IgD-negative memory B cell (primary cell): ENCODE data around the gene NEGR1. TPM values are rescaled to one million over a fixed set of nuclear protein-coding genes. Genes with fewer than 3 reads are reported as not detected.

ENCODE experiments used
- H3K27ac Mint-ChIP-seq, 3 donors: one replicate each; pipeline ENCODE4 v1.8.0; 2020 to 2022; ENCODE audit warnings: mild to moderate bottlenecking in 3 of 3, mixed read lengths in 3 of 3, moderate library complexity in 1 of 3
- H3K27me3 Mint-ChIP-seq: one replicate; pipeline ENCODE4 v1.8.0; 2021; ENCODE audit warnings: mixed read lengths
- H3K36me3 Mint-ChIP-seq: one replicate; pipeline ENCODE4 v1.8.0; 2020; ENCODE audit warnings: mild to moderate bottlenecking, mixed read lengths
- H3K4me1 Mint-ChIP-seq, 3 donors: one replicate each; pipeline ENCODE4 v1.8.0; 2020 to 2022; ENCODE audit warnings: mixed read lengths in 3 of 3, mild to moderate bottlenecking in 1 of 3
- H3K4me3 Mint-ChIP-seq, 4 donors: one replicate each; pipeline ENCODE4 v1.8.0; 2020 to 2022; ENCODE audit warnings: mild to moderate bottlenecking in 4 of 4, mixed read lengths in 4 of 4, moderate library complexity in 3 of 4
- H3K9me3 Mint-ChIP-seq, 3 donors: one replicate each; pipeline ENCODE4 v1.8.0; 2020 to 2021; ENCODE audit warnings: mixed read lengths in 3 of 3, mild to moderate bottlenecking in 1 of 3
- polyA plus RNA-seq: library from polyadenylated mRNA; unstranded; fragments of 300-500 nt; fragmentation: Illumina TruSeq; gene quantifications from one replicate; pipeline ENCODE4 v1.2.3, GENCODE V29; 2021

The NEGR1 gene
- polyA plus RNA-seq, 1 donor from 2014 or later: not detected

DNA sequence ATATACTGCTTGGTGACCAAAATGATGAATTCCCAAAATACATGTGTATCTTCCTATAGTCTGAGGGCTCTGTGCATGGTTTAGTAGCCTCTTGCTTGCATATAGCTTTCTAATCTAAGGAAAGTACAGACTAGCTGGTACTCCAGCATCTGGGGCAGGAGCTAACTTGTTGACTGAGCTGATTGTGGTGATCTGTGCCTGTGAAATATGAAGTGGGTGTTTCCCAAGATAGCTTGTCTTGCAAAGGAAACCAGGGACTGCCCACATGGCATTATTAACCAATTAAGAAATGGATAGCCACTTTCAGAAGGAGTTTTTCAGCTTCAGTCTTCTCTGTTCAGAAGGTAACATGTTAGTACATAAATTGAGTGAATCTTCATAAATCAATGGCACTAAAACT is 219.8 kb downstream of the NEGR1 start:
- Mint-ChIP-seq H3K4me1 (no peaks in the 10 kb centered on the region), H3K36me3 (no peaks in the 10 kb centered on the region), H3K27me3 (no peaks in the 10 kb centered on the region), H3K27ac (no peak overlapping the region), H3K9me3 (peaks cover 0 to 2% (median 0%) of the 10 kb centered on the region in 3 donors), H3K4me3 (no peak overlapping the region)

DNA sequence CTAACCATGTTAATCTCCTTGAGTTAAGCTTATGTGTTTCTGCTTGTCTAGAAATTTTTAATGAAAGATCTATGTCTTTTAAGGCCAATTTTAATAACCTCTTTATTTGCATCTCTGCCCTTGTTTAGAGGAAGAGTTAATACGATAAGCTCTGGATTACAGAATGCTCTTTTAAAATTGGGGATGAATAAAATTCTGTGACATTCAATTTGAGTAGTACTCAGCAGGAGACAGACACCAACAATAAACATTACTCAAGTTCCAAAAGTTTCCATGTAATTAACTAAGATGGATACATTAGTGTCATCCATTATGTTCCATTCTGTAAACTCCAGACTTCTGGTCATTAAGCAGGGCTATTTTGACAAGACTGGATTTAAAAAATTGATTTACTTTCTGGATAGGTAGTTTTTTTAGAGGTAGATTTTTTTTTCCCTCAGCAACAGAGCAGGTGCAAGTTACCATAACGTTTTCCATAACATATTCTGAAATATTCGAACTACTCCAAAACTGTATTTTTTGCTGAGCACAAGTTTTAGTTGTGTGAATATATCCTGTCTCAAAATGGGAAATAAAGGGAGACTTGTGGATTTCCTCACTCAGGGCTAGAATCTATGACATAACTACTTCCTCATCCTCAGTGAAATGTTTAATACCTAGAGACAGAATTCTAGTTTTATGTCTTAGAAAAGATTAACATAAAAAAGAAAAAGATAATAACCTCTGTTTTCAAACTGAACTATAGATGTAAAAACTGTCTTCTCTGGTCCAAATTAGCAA is 221.7 kb downstream of the NEGR1 start:
- H3K27ac Mint-ChIP-seq: no peak overlapping the region
- H3K4me1 Mint-ChIP-seq: no peaks in the 10 kb centered on the region
- no peaks in the 10 kb centered on the region for H3K36me3 Mint-ChIP-seq
- no peak overlapping the region for H3K4me3 Mint-ChIP-seq
- peaks cover 0 to 2% (median 0%) of the 10 kb centered on the region in 3 donors for H3K9me3 Mint-ChIP-seq
- no peaks in the 10 kb centered on the region for H3K27me3 Mint-ChIP-seq

DNA sequence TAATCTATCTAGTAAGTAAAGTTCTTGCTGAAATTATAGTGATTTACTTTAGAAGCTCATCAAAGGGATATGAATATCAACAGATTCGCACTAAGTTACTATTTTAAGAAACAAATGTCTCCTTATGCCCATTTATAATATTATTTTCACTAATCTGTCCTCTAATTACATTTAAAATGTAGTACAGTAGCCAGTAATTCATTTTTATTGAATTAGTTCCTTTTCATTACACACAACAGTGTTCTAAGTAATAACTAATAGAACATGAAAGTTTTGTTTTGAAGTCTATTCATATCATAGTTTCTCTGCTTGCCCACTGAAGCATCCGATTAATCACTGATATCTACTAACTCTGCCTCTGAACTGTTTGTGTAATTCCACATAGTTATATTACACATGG is 225.8 kb downstream of the NEGR1 start:
- no peaks in the 10 kb centered on the region for H3K36me3 Mint-ChIP-seq
- H3K4me3 Mint-ChIP-seq: no peak overlapping the region
- H3K4me1 Mint-ChIP-seq: no peaks in the 10 kb centered on the region

DNA sequence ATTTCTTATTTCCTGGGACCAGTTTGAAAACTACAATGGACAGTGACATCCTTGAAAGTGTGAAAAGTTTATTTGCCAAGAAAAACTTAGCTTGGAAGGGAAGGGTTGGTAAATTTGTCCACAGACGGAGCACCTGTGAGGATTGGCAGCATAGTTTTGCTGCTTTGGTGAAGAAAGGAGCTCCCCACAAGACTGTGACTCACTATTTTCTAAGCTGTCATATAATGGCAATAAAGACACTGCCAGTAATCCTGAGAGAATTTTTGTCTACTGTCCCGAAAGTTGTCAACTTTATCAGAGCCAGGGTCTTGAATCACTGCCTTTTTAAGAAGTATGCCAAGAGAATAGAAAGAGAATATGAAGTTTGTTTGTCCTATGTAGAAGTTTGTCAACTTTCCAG is 230.8 kb downstream of the NEGR1 start:
- no peaks in the 10 kb centered on the region for H3K36me3 Mint-ChIP-seq
- H3K4me3 Mint-ChIP-seq: no peak overlapping the region
- H3K27ac Mint-ChIP-seq: no peak overlapping the region
- peaks cover 0 to 6% (median 0%) of the 10 kb centered on the region in 3 donors for H3K9me3 Mint-ChIP-seq
- no peaks in the 10 kb centered on the region for H3K27me3 Mint-ChIP-seq
- peaks cover 0 to 2% (median 0%) of the 10 kb centered on the region in 3 donors for H3K4me1 Mint-ChIP-seq

More for the DNA sequence above, 225.8 kb downstream of the NEGR1 start:
- H3K9me3 Mint-ChIP-seq: no peaks in the 10 kb centered on the region
- no peak overlapping the region for H3K27ac Mint-ChIP-seq
- H3K27me3 Mint-ChIP-seq: no peaks in the 10 kb centered on the region

DNA sequence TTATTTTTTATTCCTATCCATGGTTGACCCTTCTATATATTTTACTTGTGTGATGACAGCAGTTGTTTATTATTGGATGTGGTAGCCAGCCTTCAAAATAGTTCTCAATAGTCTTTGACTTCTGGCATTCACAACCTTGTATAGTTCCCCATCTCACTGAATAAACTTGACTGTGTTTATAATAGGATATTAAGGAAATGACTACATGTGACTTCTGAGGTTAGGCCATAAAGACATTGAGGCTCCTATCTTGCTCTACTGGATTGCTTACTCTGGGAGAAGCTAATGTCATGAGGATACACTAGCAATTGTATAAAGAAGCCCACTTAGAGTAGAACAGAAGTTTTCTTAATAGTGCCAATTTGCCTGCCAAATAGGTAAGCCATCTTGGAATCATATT is 231.8 kb downstream of the NEGR1 start:
- H3K27me3 Mint-ChIP-seq: no peaks in the 10 kb centered on the region
- peaks cover 0 to 6% (median 0%) of the 10 kb centered on the region in 3 donors for H3K9me3 Mint-ChIP-seq
- H3K27ac Mint-ChIP-seq: no peak overlapping the region
- H3K4me1 Mint-ChIP-seq: peaks cover 0 to 2% (median 0%) of the 10 kb centered on the region in 3 donors
- no peaks in the 10 kb centered on the region for H3K36me3 Mint-ChIP-seq
- no peak overlapping the region for H3K4me3 Mint-ChIP-seq

GRCh38 chr1:72037745-72038343 is 244.5 kb downstream of the NEGR1 start:
- no peaks in the 10 kb centered on the region for H3K36me3 Mint-ChIP-seq
- no peaks in the 10 kb centered on the region for H3K27me3 Mint-ChIP-seq
- no peak overlapping the region for H3K27ac Mint-ChIP-seq
- H3K4me1 Mint-ChIP-seq: no peaks in the 10 kb centered on the region
- H3K9me3 Mint-ChIP-seq: no peaks in the 10 kb centered on the region
- H3K4me3 Mint-ChIP-seq: no peak overlapping the region

- H3K4me1 Mint-ChIP-seq: no peaks in the 10 kb centered on the region
- no peaks in the 10 kb centered on the region for H3K36me3 Mint-ChIP-seq
- peaks cover 0 to 3% (median 0%) of the 10 kb centered on the region in 3 donors for H3K9me3 Mint-ChIP-seq
These were observed 247.5 kb downstream of the NEGR1 start for GRCh38 chr1:72034827-72035226.

GRCh38 chr1:72023063-72023930 is 259.0 kb downstream of the NEGR1 start:
- Mint-ChIP-seq H3K9me3 (peaks cover 2 to 12% (median 3%) of the 10 kb centered on the region in 3 donors), H3K4me1 (no peaks in the 10 kb centered on the region), H3K27me3 (no peaks in the 10 kb centered on the region), H3K36me3 (no peaks in the 10 kb centered on the region), H3K4me3 (no peak overlapping the region), H3K27ac (no peak overlapping the region)

More at GRCh38 chr1:72034827-72035226, 247.5 kb downstream of the NEGR1 start:
- Mint-ChIP-seq H3K4me3 (no peak overlapping the region), H3K27ac (no peak overlapping the region), H3K27me3 (no peaks in the 10 kb centered on the region)

- Mint-ChIP-seq H3K9me3 (peaks cover 0 to 2% (median 0%) of the 10 kb centered on the region in 3 donors), H3K4me3 (no peak overlapping the region), H3K27ac (no peak overlapping the region), H3K27me3 (no peaks in the 10 kb centered on the region), H3K4me1 (no peaks in the 10 kb centered on the region), H3K36me3 (no peaks in the 10 kb centered on the region)
These were observed 263.8 kb downstream of the NEGR1 start for GRCh38 chr1:72018562-72018961.

- peaks cover 0 to 3% (median 0%) of the 10 kb centered on the region in 3 donors for H3K9me3 Mint-ChIP-seq
- H3K27me3 Mint-ChIP-seq: no peaks in the 10 kb centered on the region
- H3K4me3 Mint-ChIP-seq: no peak overlapping the region
- no peak overlapping the region for H3K27ac Mint-ChIP-seq
- no peaks in the 10 kb centered on the region for H3K4me1 Mint-ChIP-seq
- no peaks in the 10 kb centered on the region for H3K36me3 Mint-ChIP-seq
These were observed 267.3 kb downstream of the NEGR1 start for GRCh38 chr1:72015006-72015405.

GRCh38 chr1:72013161-72013560 is 269.2 kb downstream of the NEGR1 start:
- H3K36me3 Mint-ChIP-seq: no peaks in the 10 kb centered on the region
- H3K9me3 Mint-ChIP-seq: peaks cover 0 to 3% (median 0%) of the 10 kb centered on the region in 3 donors
- H3K4me1 Mint-ChIP-seq: no peaks in the 10 kb centered on the region

DNA sequence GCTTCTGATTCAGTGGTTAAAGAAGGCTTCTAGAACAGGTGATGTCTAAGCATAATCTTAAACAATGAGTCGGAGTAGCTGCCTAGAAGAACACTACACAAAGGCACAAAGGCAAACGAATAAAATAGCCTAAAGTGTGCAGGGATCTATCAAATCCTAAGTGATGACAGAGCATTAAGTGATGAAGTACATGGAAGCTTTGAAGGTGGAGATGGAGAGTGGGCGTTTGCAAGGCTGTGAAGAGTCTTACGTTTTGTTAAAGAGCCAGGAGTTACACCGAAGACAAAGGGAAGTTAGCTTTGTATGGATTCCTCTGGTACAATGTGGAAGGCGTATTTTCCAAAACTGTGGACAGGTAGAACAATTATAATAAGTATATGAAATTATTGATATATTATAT is 270.6 kb downstream of the NEGR1 start:
- Mint-ChIP-seq H3K4me1 (no peaks in the 10 kb centered on the region), H3K9me3 (peaks cover 0 to 3% (median 0%) of the 10 kb centered on the region in 3 donors), H3K27ac (no peak overlapping the region), H3K36me3 (no peaks in the 10 kb centered on the region), H3K4me3 (no peak overlapping the region), H3K27me3 (no peaks in the 10 kb centered on the region)

More at GRCh38 chr1:72013161-72013560, 269.2 kb downstream of the NEGR1 start:
- no peak overlapping the region for H3K4me3 Mint-ChIP-seq
- no peaks in the 10 kb centered on the region for H3K27me3 Mint-ChIP-seq
- no peak overlapping the region for H3K27ac Mint-ChIP-seq

GRCh38 chr1:72010094-72010431 is 272.3 kb downstream of the NEGR1 start:
- H3K9me3 Mint-ChIP-seq: peaks cover 0 to 3% (median 0%) of the 10 kb centered on the region in 3 donors
- no peaks in the 10 kb centered on the region for H3K4me1 Mint-ChIP-seq
- H3K4me3 Mint-ChIP-seq: no peak overlapping the region
- H3K27me3 Mint-ChIP-seq: no peaks in the 10 kb centered on the region
- H3K27ac Mint-ChIP-seq: no peak overlapping the region
- no peaks in the 10 kb centered on the region for H3K36me3 Mint-ChIP-seq

- H3K4me3 Mint-ChIP-seq: no peak overlapping the region
- H3K27ac Mint-ChIP-seq: no peak overlapping the region
- no peaks in the 10 kb centered on the region for H3K4me1 Mint-ChIP-seq
- H3K9me3 Mint-ChIP-seq: peaks cover 0 to 3% (median 0%) of the 10 kb centered on the region in 3 donors
- no peaks in the 10 kb centered on the region for H3K36me3 Mint-ChIP-seq
- H3K27me3 Mint-ChIP-seq: no peaks in the 10 kb centered on the region
These were observed 272.9 kb downstream of the NEGR1 start for GRCh38 chr1:72009173-72010093.
